Central memory CD8-positive, alpha-beta T cell (primary cell): ENCODE results near the gene SMURF1.
"Not testable (repeated sequence)": the region's sequence is repeated elsewhere in the genome, so short reads cannot be mapped to it uniquely, and the experiment has no call there.

Source experiments
- ATAC-seq: fragments of 150-1000 bp; cut with Tn5 transposase; replicated peaks from 2 replicates; pipeline ENCODE4 v1.10.0; 2022; ENCODE audit warnings: mild to moderate bottlenecking, moderate FRiP score, moderate number of reproducible peaks; ENCODE audit not compliant: poor library complexity, severe bottlenecking; ENCODE audit errors: extremely low read depth
- DNase-seq, 2 donors: peaks; one replicate each; pipeline ENCODE4 v3.0.0; 2021; ENCODE audit warnings: low spot score in 2 of 2
- H3K27ac Mint-ChIP-seq: one replicate; pipeline ENCODE4 v1.8.0; 2022; ENCODE audit warnings: low read depth, mild to moderate bottlenecking, moderate library complexity, mixed read lengths
- H3K27me3 Mint-ChIP-seq: one replicate; pipeline ENCODE4 v1.8.0; 2022; ENCODE audit warnings: mixed read lengths
- H3K36me3 Mint-ChIP-seq: one replicate; pipeline ENCODE4 v1.8.0; 2022; ENCODE audit warnings: mild to moderate bottlenecking, moderate library complexity, mixed read lengths; ENCODE audit not compliant: insufficient read depth
- H3K4me1 Mint-ChIP-seq: one replicate; pipeline ENCODE4 v1.8.0; 2022; ENCODE audit warnings: mixed read lengths
- H3K4me3 Mint-ChIP-seq: one replicate; pipeline ENCODE4 v1.8.0; 2022; ENCODE audit warnings: mild to moderate bottlenecking, moderate library complexity, mixed read lengths
- H3K9me3 Mint-ChIP-seq: one replicate; pipeline ENCODE4 v1.8.0; 2022; ENCODE audit warnings: mixed read lengths

The SMURF1 gene

DNA sequence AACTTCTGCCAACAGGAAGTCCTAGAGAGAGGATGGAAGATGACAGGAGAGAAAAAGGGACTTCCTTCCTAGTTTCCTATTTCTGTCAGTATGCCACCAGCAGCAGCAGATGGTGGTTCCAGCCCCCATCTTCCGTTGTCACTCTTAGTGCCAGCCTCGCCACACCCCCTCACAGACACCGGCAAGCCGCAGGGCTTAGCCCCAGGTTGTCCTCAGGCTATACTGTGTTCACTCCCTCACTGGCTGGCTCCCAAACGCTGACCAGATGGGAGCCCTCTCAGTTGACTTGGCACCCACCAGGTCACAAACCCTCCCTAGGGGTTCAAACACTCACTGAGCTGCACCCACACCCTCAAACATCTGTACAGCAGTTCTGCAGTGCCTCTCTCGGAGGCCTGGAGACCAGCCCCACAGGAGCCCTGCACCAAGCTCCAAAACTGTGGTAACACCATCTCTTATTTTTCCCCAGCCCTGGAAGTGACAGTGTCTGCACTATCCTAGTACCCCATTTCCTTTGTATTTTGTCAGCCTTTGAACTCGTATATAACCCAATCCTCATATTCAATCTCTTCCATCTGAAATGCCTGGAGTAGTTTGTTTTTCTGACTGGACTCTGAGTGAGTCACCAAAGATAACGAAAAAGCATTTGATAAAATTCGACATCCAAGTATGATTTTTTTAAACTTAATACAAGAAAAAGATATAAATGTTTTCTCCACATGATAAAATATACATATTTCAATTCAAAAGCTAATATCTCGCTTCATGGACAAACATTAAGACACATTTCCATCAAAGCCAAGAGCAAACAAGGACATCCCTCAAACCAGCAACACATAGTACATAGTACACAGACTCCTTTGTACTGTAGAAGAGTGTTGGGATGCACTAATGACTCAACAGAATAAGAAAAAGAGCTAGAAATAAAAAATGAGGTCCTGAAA is 34.5 kb downstream of the SMURF1 start:
- Mint-ChIP-seq H3K27ac (no peak overlapping the region), H3K27me3 (no peaks in the 10 kb centered on the region), H3K4me3 (no peak overlapping the region), H3K36me3 (peaks cover 2% of the 10 kb centered on the region), H3K4me1 (peaks cover 73% of the 10 kb centered on the region), H3K9me3 (no peaks in the 10 kb centered on the region)
- DNase-seq (no peak), ATAC-seq (peak; percentile 60)

DNA sequence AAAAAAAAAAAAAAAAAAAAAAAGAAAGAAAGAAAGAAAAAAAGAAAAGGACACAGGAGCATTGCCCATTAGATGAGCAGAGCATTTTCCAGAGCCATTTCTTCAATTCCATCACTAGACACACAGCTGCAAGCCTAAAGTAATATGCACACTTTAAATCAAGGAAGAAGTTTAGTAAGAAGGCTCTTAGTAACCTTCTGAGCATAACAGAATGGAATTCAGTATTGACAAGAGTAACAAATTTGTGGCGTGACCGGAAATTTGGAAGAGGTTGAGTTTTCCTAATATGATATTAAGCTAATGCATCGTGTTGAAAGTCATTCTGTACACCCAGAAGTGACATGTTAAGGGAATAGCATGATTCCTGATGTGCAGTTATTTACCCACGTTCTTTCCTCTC is 35.3 kb downstream of the SMURF1 start:
- DNase-seq: no peak
- Mint-ChIP-seq H3K9me3 (no peaks in the 10 kb centered on the region), H3K4me3 (no peak overlapping the region), H3K27ac (no peak overlapping the region), H3K4me1 (peaks cover 74% of the 10 kb centered on the region), H3K27me3 (no peaks in the 10 kb centered on the region), H3K36me3 (peaks cover 2% of the 10 kb centered on the region)
- ATAC-seq: no peak

DNA sequence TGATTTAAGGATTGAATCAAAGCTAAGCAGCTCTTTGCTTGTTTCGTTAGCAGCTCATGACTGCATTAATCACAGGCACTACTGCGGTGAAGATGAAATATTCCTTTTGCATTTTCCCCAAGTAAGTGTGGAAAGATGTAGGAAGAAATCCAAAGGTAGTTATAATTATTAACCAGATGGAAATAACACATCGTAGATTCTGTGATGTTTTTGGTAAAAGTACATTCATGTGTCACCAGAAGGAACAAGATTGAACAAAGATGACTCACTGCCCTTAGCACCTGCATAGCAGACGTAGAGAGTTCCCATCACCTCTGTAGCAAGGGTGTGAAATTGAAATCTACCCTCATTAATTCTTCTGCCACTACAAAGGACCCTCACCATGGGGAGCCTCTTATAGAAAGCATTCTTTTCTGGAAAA is 37.1 kb downstream of the SMURF1 start:
- peaks cover 4% of the 10 kb centered on the region for H3K36me3 Mint-ChIP-seq
- no peak overlapping the region for H3K27ac Mint-ChIP-seq
- H3K4me3 Mint-ChIP-seq: no peak overlapping the region
- no peaks in the 10 kb centered on the region for H3K9me3 Mint-ChIP-seq
- H3K27me3 Mint-ChIP-seq: no peaks in the 10 kb centered on the region
- DNase-seq (no peak), ATAC-seq (no peak)
- peaks cover 64% of the 10 kb centered on the region for H3K4me1 Mint-ChIP-seq

DNA sequence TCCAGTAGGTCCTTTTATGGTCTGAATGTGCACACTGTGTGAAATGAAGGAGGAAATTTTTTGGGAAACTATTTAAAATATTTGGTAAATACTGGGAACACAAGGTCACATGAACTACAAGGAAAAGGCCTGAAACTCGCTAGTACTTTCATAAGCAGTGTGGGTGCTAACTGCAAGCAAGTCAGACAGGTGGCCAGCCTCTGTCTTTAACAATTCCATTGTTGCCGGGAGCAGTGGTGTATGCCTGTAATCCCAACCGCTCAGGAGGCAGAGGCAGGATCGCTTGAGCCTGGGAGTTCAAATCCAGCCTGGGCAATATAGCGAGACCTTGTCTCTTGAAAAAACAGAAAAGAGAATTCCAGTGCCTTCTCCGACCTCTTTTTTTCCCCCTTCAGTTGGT is 37.5 kb downstream of the SMURF1 start:
- Mint-ChIP-seq H3K36me3 (peaks cover 4% of the 10 kb centered on the region), H3K27ac (peak overlapping the region; percentile 2), H3K27me3 (no peaks in the 10 kb centered on the region), H3K4me1 (peaks cover 59% of the 10 kb centered on the region), H3K9me3 (no peaks in the 10 kb centered on the region), H3K4me3 (no peak overlapping the region)
- DNase-seq (no peak), ATAC-seq (no peak)

DNA sequence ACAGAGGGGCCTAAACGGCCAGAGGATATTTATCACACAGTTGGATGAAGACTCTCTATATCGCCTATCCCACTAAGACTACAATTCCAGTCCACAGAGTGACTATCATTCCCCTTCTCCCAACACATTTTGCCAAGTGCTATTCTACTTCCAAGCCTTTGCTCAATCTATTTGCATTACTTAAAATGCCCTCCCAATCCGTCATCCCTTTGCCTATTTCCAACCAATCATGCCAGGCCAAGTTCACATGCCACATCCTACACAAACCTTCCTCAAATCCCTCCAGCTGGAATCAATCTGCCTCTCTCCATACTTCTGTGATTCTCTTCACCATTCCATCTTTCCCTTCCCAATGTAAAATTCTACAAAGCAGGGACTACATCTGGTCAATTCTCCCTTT is 38.2 kb downstream of the SMURF1 start:
- H3K4me1 Mint-ChIP-seq: peaks cover 56% of the 10 kb centered on the region
- DNase-seq (no peak), ATAC-seq (no peak)
- H3K36me3 Mint-ChIP-seq: peaks cover 4% of the 10 kb centered on the region
- H3K4me3 Mint-ChIP-seq: no peak overlapping the region
- peak overlapping the region; percentile 2 for H3K27ac Mint-ChIP-seq
- H3K27me3 Mint-ChIP-seq: no peaks in the 10 kb centered on the region
- no peaks in the 10 kb centered on the region for H3K9me3 Mint-ChIP-seq

DNA sequence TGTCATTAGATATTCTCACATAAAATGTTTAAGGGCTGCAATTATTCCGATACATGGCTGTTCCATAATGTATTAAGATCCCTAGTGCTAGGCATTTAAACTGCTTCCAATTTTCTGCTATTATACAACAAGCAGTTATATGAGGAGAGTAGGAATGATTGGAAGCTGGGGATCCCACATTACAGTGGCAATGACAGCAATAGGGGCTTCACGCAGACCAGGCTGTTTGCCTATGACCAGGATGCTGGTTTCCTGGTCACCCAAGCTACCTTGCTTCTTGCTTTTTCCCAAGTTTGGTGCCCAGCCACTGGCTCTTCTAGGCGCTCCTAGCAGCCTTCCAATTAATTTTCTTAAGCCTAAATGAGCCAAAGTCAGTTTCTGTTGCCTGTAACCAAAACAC is 39.3 kb downstream of the SMURF1 start:
- ATAC-seq: no peak
- H3K27me3 Mint-ChIP-seq: no peaks in the 10 kb centered on the region
- no peak overlapping the region for H3K4me3 Mint-ChIP-seq
- no peak for DNase-seq
- H3K36me3 Mint-ChIP-seq: peaks cover 7% of the 10 kb centered on the region
- H3K9me3 Mint-ChIP-seq: no peaks in the 10 kb centered on the region
- peaks cover 46% of the 10 kb centered on the region for H3K4me1 Mint-ChIP-seq
- H3K27ac Mint-ChIP-seq: no peak overlapping the region

DNA sequence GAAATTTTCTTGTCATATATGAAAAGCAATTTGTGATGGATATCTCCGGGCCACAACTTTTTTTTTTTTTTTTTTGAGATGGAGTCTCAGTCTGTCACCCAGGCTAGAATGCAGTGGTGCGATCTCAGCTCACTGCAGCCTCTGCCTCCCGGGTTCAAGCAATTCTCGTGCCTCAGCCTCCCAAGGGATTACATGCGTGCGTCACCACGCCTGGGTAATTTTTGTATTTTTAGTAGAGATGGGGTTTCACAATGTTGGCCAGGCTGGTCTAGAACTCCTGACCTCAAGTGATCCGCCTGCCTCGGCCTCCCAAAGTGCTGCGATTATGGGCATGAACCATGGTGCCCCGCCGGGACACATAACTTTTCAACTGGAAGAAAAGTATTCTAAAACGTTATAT is 40.1 kb downstream of the SMURF1 start:
- not testable (repeated sequence) for H3K27ac Mint-ChIP-seq, H3K36me3 Mint-ChIP-seq, H3K9me3 Mint-ChIP-seq, H3K27me3 Mint-ChIP-seq, ATAC-seq, H3K4me3 Mint-ChIP-seq, DNase-seq
- peaks cover 46% of the 10 kb centered on the region for H3K4me1 Mint-ChIP-seq

DNA sequence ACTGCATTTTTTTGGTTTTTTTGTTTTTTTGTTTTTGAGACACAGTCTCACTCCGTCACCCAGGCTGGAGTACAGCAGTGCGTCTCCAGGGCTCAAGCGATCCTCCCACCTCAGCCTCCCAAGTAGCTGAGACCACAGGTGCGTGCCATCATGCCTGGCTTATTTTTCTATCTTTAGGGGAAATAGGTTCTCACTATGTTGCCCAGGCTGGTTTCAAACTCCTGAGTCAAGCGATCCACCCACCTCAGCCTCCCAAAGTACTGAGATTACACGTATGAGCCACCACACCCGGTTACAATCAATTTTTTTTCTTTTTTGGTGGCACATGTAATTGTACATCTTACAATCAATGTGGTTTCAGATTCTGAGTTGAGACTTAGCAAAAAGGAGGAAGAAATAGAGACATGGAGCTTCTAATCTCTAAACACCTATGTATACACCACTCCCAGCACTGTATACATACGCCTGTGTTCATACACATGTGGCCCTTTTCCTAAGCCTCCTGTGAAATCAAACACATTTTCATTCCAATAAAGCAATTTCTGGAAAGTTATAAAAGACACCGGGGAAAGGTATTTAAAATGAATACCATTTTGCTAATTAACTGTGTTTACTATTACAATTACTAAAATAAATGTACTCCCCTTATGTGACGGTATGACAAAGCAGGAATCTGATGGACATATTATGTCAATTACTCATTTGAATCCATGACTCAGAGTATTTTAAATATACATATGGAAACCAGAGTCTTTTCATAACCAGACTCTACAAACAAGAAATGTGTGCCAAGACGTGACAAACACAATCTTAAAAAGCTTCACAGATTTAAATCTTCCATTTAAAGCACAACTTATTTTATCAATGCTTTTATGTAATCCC is 40.9 kb downstream of the SMURF1 start:
- peaks cover 9% of the 10 kb centered on the region for H3K36me3 Mint-ChIP-seq
- ATAC-seq (no peak), DNase-seq (no peak)
- no peak overlapping the region for H3K4me3 Mint-ChIP-seq
- H3K9me3 Mint-ChIP-seq: no peaks in the 10 kb centered on the region
- H3K27me3 Mint-ChIP-seq: no peaks in the 10 kb centered on the region
- no peak overlapping the region for H3K27ac Mint-ChIP-seq
- peaks cover 50% of the 10 kb centered on the region for H3K4me1 Mint-ChIP-seq

DNA sequence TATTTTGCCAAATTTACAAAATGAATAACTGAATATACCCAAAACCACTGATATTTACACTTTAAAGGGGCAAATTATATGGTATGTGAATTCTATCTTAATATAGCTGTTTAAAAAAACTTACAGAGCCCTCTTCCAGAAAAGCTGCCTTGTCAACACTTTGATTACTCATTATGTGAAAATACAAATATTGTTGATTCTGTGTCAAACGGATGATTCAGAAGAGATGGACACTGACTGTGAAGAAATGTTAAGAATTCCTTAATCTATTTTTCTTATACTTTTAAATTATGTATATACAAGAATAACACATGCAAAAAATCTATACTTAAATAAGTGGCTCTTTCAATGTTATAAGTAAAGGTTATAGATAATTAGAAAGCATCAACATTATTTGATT is 41.5 kb downstream of the SMURF1 start:
- Mint-ChIP-seq H3K4me1 (peaks cover 46% of the 10 kb centered on the region), H3K27me3 (no peaks in the 10 kb centered on the region), H3K9me3 (no peaks in the 10 kb centered on the region), H3K36me3 (peaks cover 8% of the 10 kb centered on the region), H3K4me3 (no peak overlapping the region), H3K27ac (no peak overlapping the region)
- DNase-seq (no peak), ATAC-seq (no peak)

DNA sequence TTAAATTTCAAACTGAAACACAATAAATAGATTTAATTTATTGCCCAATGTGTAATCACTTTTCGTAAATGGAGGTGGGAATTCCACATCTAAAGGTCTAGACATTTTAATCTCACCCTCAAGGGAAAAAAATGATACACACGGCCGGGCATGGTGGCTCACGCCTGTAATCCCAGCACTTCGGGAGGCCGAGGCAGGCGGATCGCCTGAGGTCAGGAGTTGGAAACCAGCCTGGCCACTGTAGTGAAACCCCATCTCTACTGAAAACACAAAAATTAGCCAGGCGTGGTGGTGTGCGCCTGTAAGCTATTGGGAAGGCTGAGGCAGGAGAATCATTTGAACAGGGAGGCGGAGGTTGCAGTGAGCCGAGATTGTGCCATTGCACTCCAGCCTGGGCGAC is 42.4 kb downstream of the SMURF1 start:
- H3K4me3 Mint-ChIP-seq, H3K36me3 Mint-ChIP-seq, H3K27me3 Mint-ChIP-seq, ATAC-seq, H3K9me3 Mint-ChIP-seq, H3K27ac Mint-ChIP-seq, DNase-seq: not testable (repeated sequence)
- H3K4me1 Mint-ChIP-seq: peaks cover 52% of the 10 kb centered on the region

DNA sequence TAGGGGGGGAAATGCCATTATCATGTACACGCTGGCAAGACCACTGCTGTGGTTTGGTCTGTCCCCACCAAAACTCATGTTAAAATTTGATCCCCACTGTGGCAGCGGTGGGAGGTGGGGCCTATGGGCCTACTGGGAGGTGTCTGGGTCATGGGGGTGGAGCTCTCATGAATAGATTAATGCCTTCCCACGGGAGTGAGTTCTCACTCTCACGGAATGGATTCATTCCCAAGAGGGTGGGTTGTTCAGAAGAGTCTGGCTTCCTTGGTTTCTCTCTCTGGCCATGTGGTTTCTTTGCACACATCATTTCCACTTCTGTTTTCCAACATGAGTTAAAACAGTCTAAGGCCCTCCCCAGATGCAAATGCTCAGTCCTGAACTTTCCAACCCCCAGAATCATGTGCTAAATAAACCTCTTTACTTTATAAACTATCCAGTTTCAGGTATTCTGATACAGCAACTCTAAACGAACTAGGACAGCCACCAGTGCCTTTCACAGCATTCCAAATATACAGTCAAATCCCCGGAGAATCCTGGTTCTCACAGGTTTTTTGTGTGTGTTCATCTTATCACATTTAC is 44.3 kb downstream of the SMURF1 start:
- DNase-seq (no peak), ATAC-seq (no peak)
- H3K4me3 Mint-ChIP-seq: no peak overlapping the region
- peaks cover 8% of the 10 kb centered on the region for H3K36me3 Mint-ChIP-seq
- peaks cover 44% of the 10 kb centered on the region for H3K4me1 Mint-ChIP-seq
- no peak overlapping the region for H3K27ac Mint-ChIP-seq
- H3K27me3 Mint-ChIP-seq: no peaks in the 10 kb centered on the region
- H3K9me3 Mint-ChIP-seq: no peaks in the 10 kb centered on the region

DNA sequence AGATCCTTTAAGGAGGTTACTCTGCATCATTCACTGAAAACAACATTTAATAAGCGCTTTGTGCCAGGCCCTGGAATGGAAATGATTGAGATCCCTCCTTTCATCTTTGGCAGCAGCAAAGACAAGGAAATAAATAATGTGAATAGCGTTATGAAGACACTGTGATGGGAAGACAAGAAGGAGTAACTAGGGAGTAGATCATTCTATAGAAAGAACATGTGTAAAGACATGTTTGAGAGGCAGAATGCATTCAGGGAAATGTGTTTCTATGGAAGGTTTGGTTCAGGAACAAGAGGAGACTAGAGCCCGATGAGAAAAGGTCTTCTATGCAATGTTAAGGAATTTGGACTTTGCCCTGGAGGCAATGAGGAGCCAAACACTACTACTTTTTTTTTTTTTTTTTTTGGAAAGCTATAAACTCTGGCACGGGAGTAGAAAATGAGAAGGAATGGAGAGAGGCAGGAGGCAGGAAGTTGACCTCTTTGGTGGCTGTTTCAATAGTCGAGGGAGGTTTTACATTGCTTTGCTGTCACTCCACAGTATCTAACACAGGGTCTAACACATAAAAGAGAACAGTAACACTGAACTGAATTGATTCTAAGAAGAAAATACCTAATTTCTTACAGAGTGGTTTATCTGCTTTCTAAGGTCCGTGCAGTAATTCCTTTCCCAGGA is 44.9 kb downstream of the SMURF1 start:
- H3K4me3 Mint-ChIP-seq: no peak overlapping the region
- ATAC-seq (no peak), DNase-seq (no peak)
- peaks cover 8% of the 10 kb centered on the region for H3K36me3 Mint-ChIP-seq
- H3K27me3 Mint-ChIP-seq: no peaks in the 10 kb centered on the region
- H3K9me3 Mint-ChIP-seq: no peaks in the 10 kb centered on the region
- peaks cover 39% of the 10 kb centered on the region for H3K4me1 Mint-ChIP-seq
- H3K27ac Mint-ChIP-seq: no peak overlapping the region
